Esophagus squamous epithelium (tissue), 4 donors: ENCODE results near the gene CHCHD10.

Experiments
- POLR2A ChIP-seq, 4 donors: fragments of 450-650 bp; IDR thresholded peaks; one replicate each; pipeline ENCODE4 v1.6.1; 2017; ENCODE audit warnings: antibody characterized with exemption in 4 of 4, mild to moderate bottlenecking in 4 of 4, moderate library complexity in 3 of 4
- TF ChIP-seq, protein P1 (sequence below), 6 experiments: fragments of 450-650 bp in 4 of 6; fragments of 200-600 bp in 2 of 6; sonication (generic) in 2 of 6; IDR thresholded peaks; one replicate each; pipeline ENCODE4 v1.5.1; 2016 to 2019; ENCODE audit warnings: antibody characterized with exemption in 6 of 6, mild to moderate bottlenecking in 4 of 6, moderate library complexity in 4 of 6

- TF ChIP-seq, protein P1, sequence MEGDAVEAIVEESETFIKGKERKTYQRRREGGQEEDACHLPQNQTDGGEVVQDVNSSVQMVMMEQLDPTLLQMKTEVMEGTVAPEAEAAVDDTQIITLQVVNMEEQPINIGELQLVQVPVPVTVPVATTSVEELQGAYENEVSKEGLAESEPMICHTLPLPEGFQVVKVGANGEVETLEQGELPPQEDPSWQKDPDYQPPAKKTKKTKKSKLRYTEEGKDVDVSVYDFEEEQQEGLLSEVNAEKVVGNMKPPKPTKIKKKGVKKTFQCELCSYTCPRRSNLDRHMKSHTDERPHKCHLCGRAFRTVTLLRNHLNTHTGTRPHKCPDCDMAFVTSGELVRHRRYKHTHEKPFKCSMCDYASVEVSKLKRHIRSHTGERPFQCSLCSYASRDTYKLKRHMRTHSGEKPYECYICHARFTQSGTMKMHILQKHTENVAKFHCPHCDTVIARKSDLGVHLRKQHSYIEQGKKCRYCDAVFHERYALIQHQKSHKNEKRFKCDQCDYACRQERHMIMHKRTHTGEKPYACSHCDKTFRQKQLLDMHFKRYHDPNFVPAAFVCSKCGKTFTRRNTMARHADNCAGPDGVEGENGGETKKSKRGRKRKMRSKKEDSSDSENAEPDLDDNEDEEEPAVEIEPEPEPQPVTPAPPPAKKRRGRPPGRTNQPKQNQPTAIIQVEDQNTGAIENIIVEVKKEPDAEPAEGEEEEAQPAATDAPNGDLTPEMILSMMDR (IDR thresholded peaks at IDR 0.05), result no peak
- peak in 3 of 4 donors; percentile 71 to 80 (median 78) for TF ChIP-seq POLR2A (IDR thresholded peaks at IDR 0.05)
These were observed 50.7 kb downstream of the CHCHD10 start for GRCh38 chr22:23716811-23717801.
